HG02763 (cell line): ENCODE measurements around the gene CCDC160.

Experiments used
- ATAC-seq: cut with Tn5 transposase; IDR thresholded peaks from one replicate; pipeline ENCODE4 v1.9.1; 2021; ENCODE audit warnings: mild to moderate bottlenecking, moderate library complexity; ENCODE audit not compliant: unreplicated experiment

The CCDC160 gene

GRCh38 chrX:134294548-134294947 is 57.6 kb downstream of the CCDC160 start:
- ATAC-seq, result no peak
